Bone marrow (tissue), 2 donors: ENCODE measurements around the gene RFWD3.

Experiments used
- DNase-seq, 2 donors: peaks; one replicate each; lab custom pipeline; 2025; lab: John Stamatoyannopoulos, UW

The RFWD3 gene

GRCh38 chr16:74582970-74583369, 83.7 kb downstream of the RFWD3 start:
- DNase-seq: no peak

GRCh38 chr16:74580833-74581232, 85.8 kb downstream of the RFWD3 start:
- no peak for DNase-seq

GRCh38 chr16:74578838-74579237, 87.8 kb downstream of the RFWD3 start:
- no peak for DNase-seq

GRCh38 chr16:74578433-74578832, 88.2 kb downstream of the RFWD3 start:
- DNase-seq: no peak

- DNase-seq: no peak
These were observed 88.8 kb downstream of the RFWD3 start for GRCh38 chr16:74577882-74578366.

- DNase-seq: no peak
These were observed 90.7 kb downstream of the RFWD3 start for GRCh38 chr16:74575807-74576643.

- no peak for DNase-seq
These were observed 91.4 kb downstream of the RFWD3 start for GRCh38 chr16:74575175-74575806.

GRCh38 chr16:74574146-74574545, 92.5 kb downstream of the RFWD3 start:
- no peak for DNase-seq

GRCh38 chr16:74573622-74574021, 93.1 kb downstream of the RFWD3 start:
- no peak for DNase-seq
